Breast epithelium (tissue), 4 donors: Measurements from ENCODE around the gene ATP7A. TPM values are rescaled to one million over a fixed set of nuclear protein-coding genes. Genes with fewer than 3 reads are reported as not detected.

Source experiments
- DNase-seq, 2 donors: peaks; one replicate each; pipeline ENCODE4 v3.0.0-alpha.2; 2019; ENCODE audit warnings: low spot score in 2 of 2
- H3K27ac ChIP-seq, 2 donors: fragments of 200-600 bp; sonication (generic) in 1 of 2; one replicate each; pipeline ENCODE4 v1.5.1; 2016 to 2019; ENCODE audit warnings: mild to moderate bottlenecking in 1 of 2
- H3K27me3 ChIP-seq, 2 donors: fragments of 200-600 bp; sonication (generic) in 1 of 2; one replicate each; pipeline versions ENCODE4 v1.5.1 to v1.6.0; 2017 to 2019; ENCODE audit warnings: control low read depth in 1 of 2, mild to moderate bottlenecking in 1 of 2
- H3K36me3 ChIP-seq: fragments of 200-600 bp; one replicate; pipeline ENCODE4 v1.5.1; 2019
- H3K4me1 ChIP-seq, 2 donors: fragments of 200-600 bp; sonication (generic); one replicate each; pipeline ENCODE4 v1.5.1; 2016 to 2019; ENCODE audit warnings: control low read depth in 1 of 2
- H3K4me3 ChIP-seq, 3 donors: fragments of 200-600 bp; sonication (generic); 1 replicate in 2 of 3; 2 replicates in 1 of 3; pipeline ENCODE4 v1.5.1; 2016 to 2019; ENCODE audit warnings: mild to moderate bottlenecking in 3 of 3, moderate library complexity in 2 of 3
- H3K9me3 ChIP-seq, 2 donors: fragments of 200-600 bp; sonication (generic) in 1 of 2; one replicate each; pipeline ENCODE4 v1.5.1; 2016 to 2019; ENCODE audit warnings: control low read depth in 1 of 2
- CTCF ChIP-seq, 3 donors: fragments of 450-650 bp; IDR thresholded peaks; one replicate each; pipeline ENCODE4 v1.5.1; 2016 to 2017; ENCODE audit warnings: antibody characterized with exemption in 3 of 3, mild to moderate bottlenecking in 3 of 3, moderate library complexity in 3 of 3
- POLR2A ChIP-seq: fragments of 450-650 bp; IDR thresholded peaks from one replicate; pipeline ENCODE4 v1.6.1; 2016; ENCODE audit warnings: antibody characterized with exemption, mild to moderate bottlenecking, moderate library complexity
- POLR2AphosphoS5 ChIP-seq, 3 donors: sonication (generic); formaldehyde crosslinking; IDR thresholded peaks; one replicate each; pipeline ENCODE4 v1.6.1; 2017; ENCODE audit warnings: antibody characterized with exemption in 3 of 3
- intact Hi-C: fragments of 100-400 bp; cut with DNase I; formaldehyde crosslinking; loops from one replicate; pipeline ENCODE4 v1.15.1; 2023; ENCODE audit warnings: low total_unique reads
- total RNA-seq, 3 donors: library from RNA; depleted of rRNA; stranded (reverse); fragments of >200 nt; gene quantifications; one replicate each; pipeline ENCODE4 v1.1.0, GENCODE V29; 2016

Gene ATP7A
- total RNA-seq, 3 donors from 2014 or later: 9.4 to 23.7 (median 16.4) TPM

- intact Hi-C loops: no loop called here
- Histone ChIP-seq H3K36me3 (no peaks in the 10 kb centered on the region), H3K9me3 (no peaks in the 10 kb centered on the region), H3K4me1 (no peaks in the 10 kb centered on the region), H3K27me3 (peaks cover 0 to 26% of the 10 kb centered on the region in 2 donors), H3K27ac (peak overlapping the region; percentile 52 to 78), H3K4me3 (no peak overlapping the region)
- TF ChIP-seq POLR2A: no peak
- TF ChIP-seq CTCF (IDR thresholded peaks at IDR 0.05): no peak
- TF ChIP-seq POLR2AphosphoS5 (IDR thresholded peaks at IDR 0.05): no peak
- DNase-seq: no peak
Measured at GRCh38 chrX:78019586-78020483, 109.3 kb downstream of the ATP7A start.

GRCh38 chrX:78024349-78025059 lies 114.0 kb downstream of the ATP7A start:
- Histone ChIP-seq H3K27ac (no peak overlapping the region), H3K27me3 (peaks cover 0 to 25% of the 10 kb centered on the region in 2 donors), H3K4me1 (no peaks in the 10 kb centered on the region), H3K9me3 (no peaks in the 10 kb centered on the region), H3K36me3 (no peaks in the 10 kb centered on the region), H3K4me3 (no peak overlapping the region)
- peak in 1 of 3 donors; percentile 33 for TF ChIP-seq CTCF (IDR thresholded peaks at IDR 0.05)
- no peak for TF ChIP-seq POLR2A
- intact Hi-C loops: no loop called here
- DNase-seq: no peak

- Histone ChIP-seq H3K27me3 (peaks cover 0 to 18% of the 10 kb centered on the region in 2 donors), H3K36me3 (no peaks in the 10 kb centered on the region), H3K9me3 (no peaks in the 10 kb centered on the region), H3K27ac (no peak overlapping the region), H3K4me1 (no peaks in the 10 kb centered on the region), H3K4me3 (no peak overlapping the region)
- DNase-seq: no peak
- TF ChIP-seq POLR2A (no peak), CTCF (IDR thresholded peaks at IDR 0.05) (no peak), POLR2AphosphoS5 (IDR thresholded peaks at IDR 0.05) (no peak)
- intact Hi-C loops: no loop called here
Measured at GRCh38 chrX:78027798-78028197, 117.3 kb downstream of the ATP7A start.

- TF ChIP-seq CTCF (IDR thresholded peaks at IDR 0.05): peak in 2 of 3 donors; percentile 26 to 43
- TF ChIP-seq POLR2A: no peak
- TF ChIP-seq POLR2AphosphoS5 (IDR thresholded peaks at IDR 0.05): no peak
Measured at GRCh38 chrX:78029663-78030062, 119.2 kb downstream of the ATP7A start.

GRCh38 chrX:78035061-78035460 lies 124.6 kb downstream of the ATP7A start:
- intact Hi-C loops: no loop called here
- Histone ChIP-seq H3K4me3 (no peak overlapping the region), H3K27ac (no peak overlapping the region), H3K9me3 (no peaks in the 10 kb centered on the region), H3K4me1 (no peaks in the 10 kb centered on the region), H3K36me3 (no peaks in the 10 kb centered on the region), H3K27me3 (peaks cover 0 to 6% of the 10 kb centered on the region in 2 donors)
- TF ChIP-seq CTCF (IDR thresholded peaks at IDR 0.05) (no peak), POLR2AphosphoS5 (IDR thresholded peaks at IDR 0.05) (no peak)
- DNase-seq: no peak

More at GRCh38 chrX:78029663-78030062, 119.2 kb downstream of the ATP7A start:
- no peak overlapping the region for H3K4me3 ChIP-seq
- DNase-seq: peak in 1 of 2 donors; percentile 49
- H3K27me3 ChIP-seq: peaks cover 0 to 13% of the 10 kb centered on the region in 2 donors
- H3K4me1 ChIP-seq: no peaks in the 10 kb centered on the region
- no peaks in the 10 kb centered on the region for H3K36me3 ChIP-seq
- intact Hi-C loops: no loop called here
- H3K27ac ChIP-seq: no peak overlapping the region
- no peaks in the 10 kb centered on the region for H3K9me3 ChIP-seq
